Calu3 (cell line): ENCODE measurements around the gene C10orf143. TPM values are rescaled to one million over a fixed set of nuclear protein-coding genes. Genes with fewer than 3 reads are reported as not detected.

ENCODE experiments used
- BruUV-seq: library from RNA; stranded (reverse); fragments of 400-500 nt; replicated peaks from 2 replicates; lab custom pipeline; 2021; lab: Mats Ljungman, UMichigan
- CTCF ChIA-PET: fragments of 300-600 bp; sonication (Branson Sonifier 250); formaldehyde crosslinking; loops from one replicate; lab custom pipeline; 2022; ENCODE audit warnings: antibody characterized with exemption; lab: Charles Lee
- DNase-seq: peaks from one replicate; pipeline ENCODE4 v3.0.0; 2022
- H3K27ac Mint-ChIP-seq: one replicate; pipeline ENCODE4 v1.8.0; 2022; ENCODE audit warnings: mixed read lengths; ENCODE audit not compliant: unreplicated experiment
- H3K27me3 Mint-ChIP-seq: one replicate; pipeline ENCODE4 v1.8.0; 2022; ENCODE audit warnings: mixed read lengths; ENCODE audit not compliant: unreplicated experiment
- H3K36me3 Mint-ChIP-seq: one replicate; pipeline ENCODE4 v1.8.0; 2022; ENCODE audit warnings: mild to moderate bottlenecking, moderate library complexity, mixed read lengths; ENCODE audit not compliant: insufficient read depth, unreplicated experiment
- H3K4me1 Mint-ChIP-seq: one replicate; pipeline ENCODE4 v1.8.0; 2022; ENCODE audit warnings: mild to moderate bottlenecking, low read depth, mixed read lengths; ENCODE audit not compliant: unreplicated experiment
- H3K4me3 Mint-ChIP-seq: one replicate; pipeline ENCODE4 v1.8.0; 2022; ENCODE audit warnings: mild to moderate bottlenecking, low read depth, moderate library complexity, mixed read lengths; ENCODE audit not compliant: unreplicated experiment
- H3K9me3 Mint-ChIP-seq: one replicate; pipeline ENCODE4 v1.8.0; 2022; ENCODE audit warnings: low read depth, mixed read lengths; ENCODE audit not compliant: unreplicated experiment
- intact Hi-C: fragments of 100-400 bp; cut with micrococcal nuclease; formaldehyde crosslinking; loops from one replicate; pipeline ENCODE4 v1.10.0; 2022; ENCODE audit not compliant: unreplicated experiment
- total RNA-seq: library from RNA; stranded (reverse); gene quantifications from 2 replicates; pipeline ENCODE4 v1.2.3, GENCODE V29; 2022
- TF ChIP-seq, protein P1 (sequence below): fragments of 200-600 bp; IDR thresholded peaks from one replicate; pipeline ENCODE4 v1.8.0; 2022; ENCODE audit warnings: antibody characterized with exemption; ENCODE audit not compliant: unreplicated experiment

The C10orf143 gene
- total RNA-seq, 1 experiment from 2014 or later, result 0.50 TPM

DNA sequence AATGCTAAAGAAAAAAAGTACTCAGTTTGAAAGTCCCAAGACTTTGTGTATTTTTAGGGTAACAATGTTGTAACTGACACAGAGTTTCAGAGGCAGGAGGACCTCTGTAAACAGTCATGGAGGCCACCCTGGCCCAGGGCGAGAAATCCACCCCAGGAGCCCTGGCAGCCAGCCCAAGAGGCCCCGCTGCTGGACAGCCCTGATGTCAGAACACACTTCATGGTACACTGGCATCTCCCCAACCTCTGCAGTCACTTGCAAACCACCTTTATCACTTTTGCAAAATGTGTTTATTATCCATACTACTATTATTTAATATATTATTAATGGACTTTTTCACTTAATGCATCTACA, 30.2 kb downstream of the C10orf143 start:
- TF ChIP-seq, protein P1, sequence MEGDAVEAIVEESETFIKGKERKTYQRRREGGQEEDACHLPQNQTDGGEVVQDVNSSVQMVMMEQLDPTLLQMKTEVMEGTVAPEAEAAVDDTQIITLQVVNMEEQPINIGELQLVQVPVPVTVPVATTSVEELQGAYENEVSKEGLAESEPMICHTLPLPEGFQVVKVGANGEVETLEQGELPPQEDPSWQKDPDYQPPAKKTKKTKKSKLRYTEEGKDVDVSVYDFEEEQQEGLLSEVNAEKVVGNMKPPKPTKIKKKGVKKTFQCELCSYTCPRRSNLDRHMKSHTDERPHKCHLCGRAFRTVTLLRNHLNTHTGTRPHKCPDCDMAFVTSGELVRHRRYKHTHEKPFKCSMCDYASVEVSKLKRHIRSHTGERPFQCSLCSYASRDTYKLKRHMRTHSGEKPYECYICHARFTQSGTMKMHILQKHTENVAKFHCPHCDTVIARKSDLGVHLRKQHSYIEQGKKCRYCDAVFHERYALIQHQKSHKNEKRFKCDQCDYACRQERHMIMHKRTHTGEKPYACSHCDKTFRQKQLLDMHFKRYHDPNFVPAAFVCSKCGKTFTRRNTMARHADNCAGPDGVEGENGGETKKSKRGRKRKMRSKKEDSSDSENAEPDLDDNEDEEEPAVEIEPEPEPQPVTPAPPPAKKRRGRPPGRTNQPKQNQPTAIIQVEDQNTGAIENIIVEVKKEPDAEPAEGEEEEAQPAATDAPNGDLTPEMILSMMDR, result no peak
- Mint-ChIP-seq H3K9me3 (peaks cover 4% of the 10 kb centered on the region), H3K4me1 (no peaks in the 10 kb centered on the region), H3K27ac (no peak overlapping the region), H3K4me3 (no peak overlapping the region), H3K36me3 (no peaks in the 10 kb centered on the region), H3K27me3 (no peaks in the 10 kb centered on the region)
- no peak for DNase-seq
- CTCF ChIA-PET, result no interaction called here
- intact Hi-C loops, result no loop called here
- BruUV-seq, result no TSS peak

DNA sequence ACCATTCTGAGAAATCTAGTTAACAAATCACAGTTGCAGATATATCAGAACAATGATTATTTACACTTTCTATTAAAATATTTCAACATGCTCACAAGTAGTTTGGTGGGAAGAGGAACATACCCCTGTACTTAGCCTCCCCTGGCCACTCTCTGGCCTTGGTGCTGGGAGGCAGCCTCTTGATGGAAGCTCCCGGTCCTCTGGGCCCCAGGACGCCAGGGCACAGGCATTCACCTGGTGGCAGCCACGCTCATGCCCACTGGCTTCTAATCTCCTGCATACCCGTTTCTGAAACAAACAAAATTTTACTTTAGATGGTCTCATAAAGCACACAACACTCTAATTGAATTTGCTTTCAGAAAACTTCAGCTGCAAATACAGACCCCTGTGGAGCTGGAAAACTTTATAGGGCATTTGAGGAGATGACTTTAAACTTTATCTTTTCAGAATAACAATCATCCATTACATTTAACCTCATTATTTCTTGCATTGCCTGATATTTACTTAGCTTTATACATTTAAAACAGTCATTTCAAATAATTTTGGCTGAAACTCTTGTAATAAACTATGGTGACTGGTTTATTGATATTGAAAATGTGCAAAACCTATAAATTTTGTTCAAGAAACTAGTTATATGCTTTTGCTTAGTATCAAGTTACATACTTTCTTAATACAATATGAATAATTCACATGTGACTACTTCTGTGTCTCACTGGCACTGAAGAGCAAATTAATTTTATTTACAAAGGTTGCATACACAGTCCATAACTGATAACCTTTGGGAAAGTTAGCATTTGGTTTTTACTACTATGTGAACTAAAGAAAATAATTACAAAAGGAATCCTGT, 30.8 kb downstream of the C10orf143 start:
- intact Hi-C loops, result no loop called here
- H3K9me3 Mint-ChIP-seq, result no peaks in the 10 kb centered on the region
- H3K27ac Mint-ChIP-seq, result no peak overlapping the region
- CTCF ChIA-PET, result no interaction called here
- no peaks in the 10 kb centered on the region for H3K27me3 Mint-ChIP-seq
- DNase-seq, result no peak
- TF ChIP-seq, protein P1, result no peak
- H3K4me3 Mint-ChIP-seq, result no peak overlapping the region
- H3K36me3 Mint-ChIP-seq, result no peaks in the 10 kb centered on the region
- BruUV-seq, result no TSS peak
- H3K4me1 Mint-ChIP-seq, result no peaks in the 10 kb centered on the region

DNA sequence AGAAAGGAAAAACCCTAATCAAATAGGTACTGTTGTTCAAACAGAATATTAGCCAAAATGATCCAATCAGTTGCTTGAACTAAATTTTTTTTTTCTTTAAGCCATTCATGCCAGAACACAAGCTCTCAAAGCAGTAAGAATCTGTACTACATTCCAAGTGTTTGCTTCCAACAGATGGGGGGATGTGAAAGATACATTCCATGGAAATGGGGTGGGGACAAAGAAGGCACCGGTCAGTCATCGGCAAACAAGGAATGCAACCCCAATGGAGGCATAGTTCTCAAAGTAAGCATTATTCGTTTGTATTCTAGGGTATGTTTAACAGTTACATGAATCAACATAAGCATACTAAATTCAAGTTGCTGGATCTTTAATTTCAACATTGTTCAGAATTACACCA, 32.5 kb downstream of the C10orf143 start:
- no TSS peak for BruUV-seq
- no peaks in the 10 kb centered on the region for H3K4me1 Mint-ChIP-seq
- DNase-seq, result no peak
- no peaks in the 10 kb centered on the region for H3K36me3 Mint-ChIP-seq
- no peaks in the 10 kb centered on the region for H3K9me3 Mint-ChIP-seq
- CTCF ChIA-PET, result no interaction called here
- no peak overlapping the region for H3K4me3 Mint-ChIP-seq
- H3K27ac Mint-ChIP-seq, result no peak overlapping the region
- no peaks in the 10 kb centered on the region for H3K27me3 Mint-ChIP-seq
- intact Hi-C loops, result no loop called here
- TF ChIP-seq, protein P1, result no peak

- CTCF ChIA-PET, result no interaction called here
- Mint-ChIP-seq H3K9me3 (peaks cover 3% of the 10 kb centered on the region), H3K4me1 (no peaks in the 10 kb centered on the region), H3K36me3 (no peaks in the 10 kb centered on the region), H3K27ac (no peak overlapping the region), H3K4me3 (no peak overlapping the region), H3K27me3 (no peaks in the 10 kb centered on the region)
- BruUV-seq, result no TSS peak
- TF ChIP-seq, protein P1, result no peak
- intact Hi-C loops, result no loop called here
- DNase-seq, result no peak
These were observed 33.9 kb downstream of the C10orf143 start for GRCh38 chr10:130076681-130077080.
